ENCODE results near the gene EFNA5.

The EFNA5 gene

DNA sequence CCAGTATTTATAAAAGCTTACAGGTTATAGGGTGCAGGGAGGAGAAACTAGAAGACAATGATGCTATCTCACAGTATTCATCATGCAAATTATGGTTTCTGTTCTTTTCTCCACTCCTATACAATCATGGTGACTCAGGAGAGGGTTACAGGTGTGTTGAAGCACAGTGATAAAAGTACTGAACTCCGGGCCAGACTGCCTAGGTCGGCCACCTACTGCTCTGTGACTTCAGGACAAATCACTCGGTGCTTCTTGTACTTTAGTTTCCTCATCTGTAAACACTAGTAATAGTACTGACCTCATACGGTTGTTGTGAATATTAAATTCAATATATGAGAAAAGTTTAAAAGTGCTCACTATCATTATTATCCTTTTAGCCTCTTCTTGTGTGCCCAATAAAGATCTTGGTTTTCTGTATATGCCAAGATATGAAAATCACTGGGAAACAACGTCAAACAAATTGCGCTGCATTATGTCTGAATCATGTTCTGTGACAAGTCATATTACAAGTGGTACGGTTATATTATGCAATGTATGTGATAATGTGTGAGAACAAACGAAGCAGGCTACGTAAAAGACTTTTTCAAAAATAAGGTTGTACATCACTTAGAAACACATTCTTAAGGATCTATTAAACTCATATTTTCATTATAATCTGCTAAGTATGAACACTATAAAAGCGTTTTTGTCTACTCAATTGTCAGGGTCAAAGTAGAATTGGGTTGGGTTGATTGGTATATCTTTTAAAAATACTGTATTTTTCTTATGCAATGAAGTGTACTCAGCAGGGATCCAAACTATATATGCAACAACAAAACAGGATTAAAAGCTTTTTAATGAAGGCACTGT lies 153.3 kb downstream of the EFNA5 start:
- no peak overlapping the region for H3K9ac ChIP-seq (ENCODE audit: low read depth, low read length)
- no peak for ATAC-seq (ENCODE audit: insufficient read depth, low read depth)
- H3K27ac ChIP-seq (ENCODE audit: low read length) = no peak overlapping the region
- no peaks in the 10 kb centered on the region for H3K9me3 ChIP-seq (ENCODE audit: insufficient read depth, low read length, severe bottlenecking)
- no peak for DNase-seq
- H3K4me2 ChIP-seq (ENCODE audit: insufficient read depth, low read length) = no peak overlapping the region
- no peak overlapping the region for H2AFZ ChIP-seq (ENCODE audit: low read depth, low read length)
- H4K20me1 ChIP-seq (ENCODE audit: insufficient read depth, low read length) = no peaks in the 10 kb centered on the region
- peaks cover 44% of the 10 kb centered on the region for H3K4me1 ChIP-seq (ENCODE audit: insufficient read depth, low read length)
- no peaks in the 10 kb centered on the region for H3K36me3 ChIP-seq (ENCODE audit: insufficient read depth, low read length)
- TF ChIP-seq, protein P1, sequence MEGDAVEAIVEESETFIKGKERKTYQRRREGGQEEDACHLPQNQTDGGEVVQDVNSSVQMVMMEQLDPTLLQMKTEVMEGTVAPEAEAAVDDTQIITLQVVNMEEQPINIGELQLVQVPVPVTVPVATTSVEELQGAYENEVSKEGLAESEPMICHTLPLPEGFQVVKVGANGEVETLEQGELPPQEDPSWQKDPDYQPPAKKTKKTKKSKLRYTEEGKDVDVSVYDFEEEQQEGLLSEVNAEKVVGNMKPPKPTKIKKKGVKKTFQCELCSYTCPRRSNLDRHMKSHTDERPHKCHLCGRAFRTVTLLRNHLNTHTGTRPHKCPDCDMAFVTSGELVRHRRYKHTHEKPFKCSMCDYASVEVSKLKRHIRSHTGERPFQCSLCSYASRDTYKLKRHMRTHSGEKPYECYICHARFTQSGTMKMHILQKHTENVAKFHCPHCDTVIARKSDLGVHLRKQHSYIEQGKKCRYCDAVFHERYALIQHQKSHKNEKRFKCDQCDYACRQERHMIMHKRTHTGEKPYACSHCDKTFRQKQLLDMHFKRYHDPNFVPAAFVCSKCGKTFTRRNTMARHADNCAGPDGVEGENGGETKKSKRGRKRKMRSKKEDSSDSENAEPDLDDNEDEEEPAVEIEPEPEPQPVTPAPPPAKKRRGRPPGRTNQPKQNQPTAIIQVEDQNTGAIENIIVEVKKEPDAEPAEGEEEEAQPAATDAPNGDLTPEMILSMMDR (IDR thresholded peaks at IDR 0.05; ENCODE audit: borderline replicate concordance, extremely low read depth, low read length, poor library complexity, severe bottlenecking) = no peak
- TF ChIP-seq EZH2 (IDR thresholded peaks at IDR 0.05; ENCODE audit: borderline replicate concordance, low read depth, low read length, severe bottlenecking) = no peak
- no peaks in the 10 kb centered on the region for H3K27me3 ChIP-seq (ENCODE audit: insufficient read depth, low read length, poor library complexity)
- no peak overlapping the region for H3K4me3 ChIP-seq (ENCODE audit: low read depth in 1 of 2, low read length in 2 of 2)
- H3K79me2 ChIP-seq (ENCODE audit: insufficient read depth, low read length) = no peaks in the 10 kb centered on the region

DNA sequence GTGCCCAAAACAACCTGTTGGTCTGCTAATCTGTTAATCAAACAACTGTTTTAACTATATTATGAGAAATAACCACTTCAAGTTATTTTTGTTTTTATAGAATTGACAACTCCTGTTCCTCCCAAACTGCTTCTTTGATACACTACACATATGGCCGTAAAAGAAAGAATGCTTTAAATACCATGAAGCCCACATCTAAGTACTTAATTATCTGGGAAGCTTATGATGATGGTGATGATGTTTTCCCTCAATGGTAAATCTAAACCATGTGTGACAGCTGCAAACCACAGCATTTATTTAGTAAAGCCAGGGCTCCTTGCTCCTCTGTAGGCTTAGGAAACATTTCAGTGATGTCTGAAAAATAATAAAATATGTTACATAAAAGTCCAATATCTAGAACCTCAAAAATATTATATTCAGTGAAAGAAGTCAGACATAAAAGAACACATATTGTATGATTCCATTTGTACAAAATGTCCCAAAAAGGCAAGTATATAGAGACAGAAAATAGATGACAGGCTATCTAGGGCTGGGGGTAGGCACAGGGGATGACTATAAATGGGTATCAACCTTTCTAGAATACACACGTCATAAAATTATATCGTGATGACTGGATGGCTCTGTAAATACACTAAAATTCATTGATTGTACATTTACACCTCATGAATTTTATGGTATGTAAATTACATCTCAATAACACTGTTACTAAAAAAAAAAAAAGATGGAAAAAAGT lies 154.1 kb downstream of the EFNA5 start:
- no peaks in the 10 kb centered on the region for H4K20me1 ChIP-seq (ENCODE audit: insufficient read depth, low read length)
- peaks cover 52% of the 10 kb centered on the region for H3K4me1 ChIP-seq (ENCODE audit: insufficient read depth, low read length)
- no peak overlapping the region for H3K4me2 ChIP-seq (ENCODE audit: insufficient read depth, low read length)
- H3K4me3 ChIP-seq (ENCODE audit: low read depth in 1 of 2, low read length in 2 of 2) = no peak overlapping the region
- no peaks in the 10 kb centered on the region for H3K36me3 ChIP-seq (ENCODE audit: insufficient read depth, low read length)
- DNase-seq (no peak), ATAC-seq (ENCODE audit: insufficient read depth, low read depth) (peak; percentile 32; the same call in 1 of the 3 replicates)
- no peaks in the 10 kb centered on the region for H3K27me3 ChIP-seq (ENCODE audit: insufficient read depth, low read length, poor library complexity)
- TF ChIP-seq EZH2 (IDR thresholded peaks at IDR 0.05; ENCODE audit: borderline replicate concordance, low read depth, low read length, severe bottlenecking) = no peak
- TF ChIP-seq, protein P1 (IDR thresholded peaks at IDR 0.05; ENCODE audit: borderline replicate concordance, extremely low read depth, low read length, poor library complexity, severe bottlenecking) = no peak
- H3K9ac ChIP-seq (ENCODE audit: low read depth, low read length) = no peak overlapping the region
- H3K9me3 ChIP-seq (ENCODE audit: insufficient read depth, low read length, severe bottlenecking) = no peaks in the 10 kb centered on the region
- H3K79me2 ChIP-seq (ENCODE audit: insufficient read depth, low read length) = no peaks in the 10 kb centered on the region
- no peak overlapping the region for H2AFZ ChIP-seq (ENCODE audit: low read depth, low read length)
- no peak overlapping the region; the same call in 1 of the 2 replicates for H3K27ac ChIP-seq (ENCODE audit: low read length)

DNA sequence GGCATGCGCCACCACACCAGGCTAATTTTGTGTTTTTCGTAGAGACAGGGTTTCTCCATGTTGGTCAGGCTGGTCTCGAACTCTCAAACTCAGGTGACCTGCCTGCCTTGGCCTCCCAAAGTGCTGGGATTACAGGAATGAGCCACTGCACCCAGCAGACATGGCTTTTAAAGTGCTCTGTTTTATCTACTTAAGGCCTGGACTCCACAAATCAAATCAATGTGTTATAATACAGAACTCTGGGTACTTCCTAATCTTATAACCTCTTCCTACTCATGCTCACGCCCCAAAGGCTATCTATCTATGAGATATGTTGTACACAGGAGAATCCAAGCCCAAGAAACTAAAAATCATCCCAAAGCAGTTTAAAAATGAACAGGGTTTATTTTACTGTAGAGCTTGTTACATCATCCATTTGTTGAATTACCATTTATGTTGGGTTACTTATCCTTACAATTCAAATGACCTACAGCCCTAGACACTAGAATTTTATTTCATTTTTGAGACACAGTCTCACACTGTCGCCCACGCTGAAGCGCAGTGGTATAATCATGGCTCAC lies 155.1 kb downstream of the EFNA5 start:
- no peak overlapping the region for H3K9ac ChIP-seq (ENCODE audit: low read depth, low read length)
- ATAC-seq (ENCODE audit: insufficient read depth, low read depth) = no peak
- H3K36me3 ChIP-seq (ENCODE audit: insufficient read depth, low read length) = no peaks in the 10 kb centered on the region
- peaks cover 52% of the 10 kb centered on the region for H3K4me1 ChIP-seq (ENCODE audit: insufficient read depth, low read length)
- TF ChIP-seq EZH2 (IDR thresholded peaks at IDR 0.05; ENCODE audit: borderline replicate concordance, low read depth, low read length, severe bottlenecking) = no peak
- TF ChIP-seq, protein P1 (IDR thresholded peaks at IDR 0.05; ENCODE audit: borderline replicate concordance, extremely low read depth, low read length, poor library complexity, severe bottlenecking) = no peak
- no peaks in the 10 kb centered on the region for H3K27me3 ChIP-seq (ENCODE audit: insufficient read depth, low read length, poor library complexity)
- no peak overlapping the region for H2AFZ ChIP-seq (ENCODE audit: low read depth, low read length)
- DNase-seq = no peak
- no peaks in the 10 kb centered on the region for H3K79me2 ChIP-seq (ENCODE audit: insufficient read depth, low read length)
- H3K4me3 ChIP-seq (ENCODE audit: low read depth in 1 of 2, low read length in 2 of 2) = no peak overlapping the region
- no peaks in the 10 kb centered on the region for H4K20me1 ChIP-seq (ENCODE audit: insufficient read depth, low read length)
- H3K4me2 ChIP-seq (ENCODE audit: insufficient read depth, low read length) = no peak overlapping the region
- no peaks in the 10 kb centered on the region for H3K9me3 ChIP-seq (ENCODE audit: insufficient read depth, low read length, severe bottlenecking)
- H3K27ac ChIP-seq (ENCODE audit: low read length) = no peak overlapping the region

All from DND-41 (cell line).